Ureter (tissue), 1 donor: Measurements from ENCODE around the gene SMPD3. TPM values are rescaled to one million over a fixed set of nuclear protein-coding genes. Genes with fewer than 3 reads are reported as not detected.

ENCODE experiments used
- DNase-seq: peaks from one replicate; pipeline ENCODE4 v3.0.0-alpha.2; 2020; ENCODE audit warnings: low spot score
- total RNA-seq: library from RNA; stranded (reverse); gene quantifications from one replicate; pipeline ENCODE4 v1.2.4, GENCODE V29; 2023
- donor health status: DM: yes; HTN: yes; CAD: no.

SMPD3 gene
- total RNA-seq, 1 donor from 2014 or later = 1.6 TPM

DNA sequence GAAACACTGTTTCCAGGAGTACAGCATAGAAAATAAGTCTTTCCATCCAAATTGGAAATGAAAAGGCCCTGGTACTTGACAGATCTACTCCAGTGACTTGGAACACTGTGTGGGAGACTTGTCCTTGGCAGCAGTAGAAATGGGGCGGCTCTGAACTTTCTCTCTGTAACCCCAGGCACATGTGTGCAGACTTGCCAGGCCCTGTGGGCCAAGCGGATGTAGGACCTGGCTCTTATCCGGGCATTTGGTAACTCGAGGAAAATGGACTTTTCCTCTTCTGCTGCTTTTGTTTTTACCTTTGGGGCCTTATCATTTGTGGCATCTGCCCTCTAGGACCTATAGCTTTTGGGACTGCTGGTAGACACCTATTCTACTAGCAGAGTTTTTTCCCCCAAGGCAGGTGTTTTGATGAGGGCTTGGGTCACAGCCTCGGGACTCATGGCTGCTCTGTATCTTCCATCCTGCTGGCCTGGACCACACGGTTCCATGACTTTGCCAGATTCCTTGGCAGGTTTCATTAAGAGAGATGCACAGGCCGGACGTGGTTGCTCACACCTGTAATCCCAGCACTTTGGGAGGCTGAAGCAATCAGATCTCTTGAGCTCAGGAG lies 43.5 kb downstream of the SMPD3 start:
- no peak for DNase-seq

DNA sequence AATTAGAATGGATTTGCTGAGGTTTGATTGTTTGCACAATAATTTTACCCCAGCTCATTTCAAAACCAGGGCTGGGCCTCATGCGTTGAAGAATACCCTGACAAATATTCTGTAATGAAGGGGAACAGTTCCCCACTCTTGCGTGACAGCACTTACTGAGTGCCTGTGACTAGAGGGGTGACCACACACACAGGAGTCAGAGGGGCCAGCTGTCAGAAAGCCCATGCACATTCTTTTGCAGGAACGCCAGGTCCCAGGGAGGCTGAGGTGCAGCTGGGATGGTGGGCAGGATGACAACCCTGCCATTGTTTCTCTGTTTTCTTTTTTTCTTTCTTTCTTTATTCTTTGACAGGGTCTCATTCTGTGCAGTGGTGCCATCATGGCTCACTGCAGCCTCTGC lies 44.6 kb downstream of the SMPD3 start:
- DNase-seq = no peak

DNA sequence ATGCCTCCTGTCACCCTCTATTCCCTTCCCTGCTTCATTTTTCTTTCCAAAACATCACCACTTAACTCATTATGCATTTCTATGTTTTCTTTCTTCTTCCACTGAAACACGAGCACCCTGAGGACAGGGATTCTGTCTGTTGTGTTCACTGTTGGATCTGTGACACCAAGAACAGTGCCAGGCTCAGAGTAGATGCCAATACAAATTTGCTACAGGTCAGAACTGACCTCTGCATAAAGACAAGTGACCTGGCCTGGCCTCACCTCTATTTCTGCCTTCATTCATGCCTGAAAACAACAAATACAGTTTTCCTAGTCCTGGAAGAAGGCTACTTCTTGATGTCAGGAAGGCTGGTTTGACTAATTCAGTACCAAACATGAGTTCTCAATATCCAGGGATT lies 45.1 kb downstream of the SMPD3 start:
- DNase-seq = no peak

DNA sequence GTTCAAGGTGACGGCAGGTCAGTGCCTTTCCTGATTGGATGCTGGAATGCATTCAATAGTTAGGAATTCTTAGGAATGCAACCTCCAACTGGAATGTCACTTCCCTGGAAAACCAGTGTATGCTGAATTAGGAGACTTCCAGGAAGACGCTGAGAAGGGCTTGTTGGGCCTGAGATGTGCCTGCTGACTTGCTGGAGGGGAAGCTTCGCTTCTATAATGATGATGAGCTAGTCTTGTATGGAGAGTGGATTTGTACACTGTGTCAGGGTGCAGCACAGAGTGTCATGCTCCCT lies 45.6 kb downstream of the SMPD3 start:
- no peak for DNase-seq

DNA sequence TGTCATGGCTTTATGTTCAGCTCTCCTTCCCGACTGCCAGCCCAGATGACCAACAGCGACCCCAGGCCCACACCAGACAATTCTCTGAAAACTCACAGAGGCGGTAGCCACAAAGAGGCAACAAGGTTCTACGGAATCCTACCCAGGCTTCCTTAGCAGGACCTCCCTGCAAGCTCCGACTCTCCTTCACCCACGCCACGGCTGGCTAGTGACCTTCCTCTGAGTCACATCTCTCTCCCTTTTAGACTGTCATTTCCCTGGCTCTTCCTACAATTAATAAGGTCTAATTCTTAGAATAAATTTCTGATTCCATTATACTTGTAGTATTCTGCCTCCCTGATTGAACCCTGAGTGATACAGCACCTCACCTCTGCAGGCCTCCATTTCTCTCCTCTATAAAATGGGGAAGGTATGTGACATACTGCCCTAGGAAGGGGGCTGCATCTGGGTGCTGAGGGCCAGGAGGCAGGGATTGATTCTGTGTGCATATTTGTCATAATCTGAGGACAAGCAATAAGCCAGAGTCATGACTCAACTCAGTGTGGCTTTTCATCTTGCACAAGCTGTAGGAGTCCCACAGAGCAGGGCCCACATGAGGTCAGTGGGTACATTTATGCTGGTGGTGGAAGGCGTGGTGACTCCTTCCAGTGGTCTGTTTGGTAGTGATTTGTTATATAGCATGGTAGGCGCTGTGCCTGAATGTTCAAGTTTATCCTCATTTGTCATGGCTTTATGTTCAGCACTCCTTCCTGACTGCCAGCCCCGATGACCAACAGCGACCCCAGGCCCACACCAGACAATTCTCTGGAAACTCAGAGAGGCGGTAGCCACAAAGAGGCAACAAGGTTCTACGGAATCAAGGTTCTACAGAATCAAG lies 46.2 kb downstream of the SMPD3 start:
- no peak for DNase-seq

DNA sequence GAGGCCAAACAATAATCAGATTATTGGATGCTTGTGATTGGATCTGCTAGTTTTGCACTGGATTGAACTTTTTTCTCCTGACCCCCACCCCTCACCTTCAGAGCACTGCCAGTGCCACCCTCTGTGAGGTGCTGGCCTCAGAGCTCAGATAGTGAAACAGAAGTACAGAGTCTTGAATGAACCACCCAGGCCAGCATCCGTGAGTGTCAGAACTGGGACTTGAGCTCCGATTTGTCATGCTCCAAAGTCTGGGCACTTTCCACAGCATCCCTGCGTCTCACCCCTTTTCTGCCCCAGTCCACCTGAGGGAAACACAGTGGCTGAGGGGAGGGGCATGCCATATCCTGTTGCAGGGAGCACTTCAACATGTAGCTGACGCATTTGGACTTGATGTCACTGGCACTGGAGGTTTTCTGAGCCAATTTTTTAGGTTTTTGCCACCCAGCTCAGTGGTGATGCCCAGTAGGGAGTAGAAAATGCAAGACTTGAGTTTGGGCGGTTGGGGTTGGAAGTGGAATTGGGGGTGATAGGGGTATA lies 47.3 kb downstream of the SMPD3 start:
- no peak for DNase-seq

DNA sequence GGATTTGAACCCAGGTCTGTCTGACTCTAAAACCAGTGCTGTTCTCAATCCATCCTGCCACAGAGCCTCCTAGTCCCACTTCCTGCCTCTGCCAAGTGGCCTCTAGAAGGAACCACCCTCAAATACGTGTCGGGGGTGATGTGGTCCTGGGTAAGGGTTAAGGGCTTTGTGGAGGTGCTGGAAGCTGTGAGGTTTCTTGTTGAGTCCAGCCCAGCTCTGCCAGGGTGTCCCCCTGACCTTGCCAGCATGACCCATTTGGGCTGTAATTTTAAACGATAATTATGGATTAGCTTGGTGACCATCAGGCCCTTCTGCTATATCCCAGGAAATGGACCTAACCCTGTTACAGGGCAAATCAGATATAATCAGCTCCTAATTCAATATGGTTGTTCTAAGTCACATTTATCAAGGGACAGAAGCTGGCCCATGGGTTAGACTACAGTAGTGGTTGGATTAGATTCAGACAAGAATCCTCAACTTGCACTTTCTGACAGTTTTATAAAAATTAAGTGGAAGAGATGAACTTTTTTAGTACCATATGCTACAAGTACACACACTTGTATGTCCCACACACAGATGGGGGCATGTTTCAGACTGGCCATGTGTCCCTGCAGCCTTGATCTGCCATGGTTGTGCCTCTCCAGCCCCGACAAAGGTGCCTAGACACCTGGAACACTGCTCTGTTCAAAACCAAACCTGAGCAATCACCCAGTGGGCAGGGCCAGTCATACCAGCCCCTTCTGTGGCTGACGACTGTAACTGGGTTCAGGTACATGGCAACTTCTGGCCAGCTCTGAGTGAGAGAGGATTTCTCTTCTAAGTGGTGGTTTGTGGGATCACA lies 48.0 kb downstream of the SMPD3 start:
- no peak for DNase-seq

DNA sequence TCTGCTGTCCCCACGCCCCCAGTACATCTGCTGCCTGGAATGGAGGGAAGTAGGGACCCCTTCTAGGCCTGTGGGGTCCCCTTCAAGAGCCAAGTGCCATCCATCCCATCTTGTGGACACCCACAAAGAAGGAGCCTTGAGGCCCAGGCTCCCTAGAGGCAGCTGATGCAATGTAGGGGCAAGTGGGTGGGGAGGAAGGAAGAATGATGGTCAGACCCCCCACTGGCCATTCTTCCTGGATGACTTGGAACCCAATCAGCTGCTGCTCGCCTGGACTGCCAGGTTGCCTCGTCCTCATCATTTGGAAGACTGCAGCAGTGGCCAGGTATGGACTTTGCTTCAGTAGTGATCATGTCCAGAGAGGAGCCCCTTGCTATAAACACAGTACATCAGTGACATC lies 48.9 kb downstream of the SMPD3 start:
- no peak for DNase-seq

DNA sequence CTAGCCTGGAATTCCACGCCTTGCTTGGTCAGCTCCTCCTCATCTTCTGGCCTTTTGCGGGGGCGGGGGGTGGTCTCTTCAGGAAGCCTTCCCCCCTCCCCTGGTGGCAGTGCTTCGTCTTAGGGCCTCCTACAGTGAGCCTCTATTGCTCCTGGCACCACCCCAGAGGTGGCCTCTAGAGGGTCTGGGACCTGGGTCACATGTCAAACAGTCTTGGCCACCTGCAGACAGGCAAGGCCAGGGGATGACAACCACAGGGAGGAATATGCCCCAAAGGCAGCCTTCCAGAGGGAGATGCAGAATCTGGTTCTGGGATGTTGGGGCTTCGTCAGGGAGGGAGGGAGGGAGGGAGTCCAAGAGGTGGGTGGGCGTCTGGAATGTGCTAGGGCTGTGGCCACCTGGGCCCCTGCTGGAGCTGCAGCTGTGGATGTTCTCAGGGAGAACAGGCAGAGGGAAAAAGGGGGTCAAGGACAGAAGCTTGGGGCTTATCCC lies 50.6 kb downstream of the SMPD3 start:
- DNase-seq = no peak

DNA sequence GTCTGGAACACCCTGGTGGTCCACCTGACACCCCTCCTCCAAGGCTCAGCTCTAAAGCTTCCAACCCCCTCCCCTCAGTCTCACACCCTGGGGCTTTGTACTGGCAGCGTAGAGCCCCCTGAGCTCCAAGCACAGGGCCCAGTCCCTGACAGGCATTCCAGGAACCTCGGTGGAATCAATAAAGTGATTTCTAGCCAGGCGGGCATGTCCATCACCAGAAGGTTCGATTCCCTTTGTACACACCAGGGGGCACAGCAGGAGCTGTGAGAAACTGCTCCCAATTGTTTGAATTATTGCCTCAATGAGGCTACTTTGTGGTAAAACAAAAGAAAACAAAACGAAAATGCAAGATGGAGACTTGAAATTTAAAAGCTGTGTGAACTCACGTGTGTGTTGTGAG lies 51.8 kb downstream of the SMPD3 start:
- no peak for DNase-seq

DNA sequence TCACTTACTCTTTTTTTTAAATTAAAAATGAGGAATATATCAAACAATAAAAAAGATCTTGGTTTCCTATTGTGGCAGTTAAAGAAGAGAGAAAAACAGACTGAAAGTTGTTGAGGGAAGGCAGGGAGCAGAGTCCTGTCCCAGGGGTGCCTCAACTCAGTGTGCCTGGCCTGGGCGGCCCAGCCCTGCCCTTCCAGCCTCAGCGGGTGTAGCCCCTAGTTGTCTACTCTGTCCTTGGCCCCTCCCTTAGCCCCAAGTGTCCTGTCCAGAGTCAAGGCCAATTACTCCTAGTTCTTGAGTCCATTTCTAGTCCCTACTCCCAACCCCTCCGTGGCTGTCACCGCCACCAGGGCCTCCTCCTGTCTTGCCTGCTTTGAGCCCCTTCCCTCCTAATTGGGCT lies 52.5 kb downstream of the SMPD3 start:
- no peak for DNase-seq

DNA sequence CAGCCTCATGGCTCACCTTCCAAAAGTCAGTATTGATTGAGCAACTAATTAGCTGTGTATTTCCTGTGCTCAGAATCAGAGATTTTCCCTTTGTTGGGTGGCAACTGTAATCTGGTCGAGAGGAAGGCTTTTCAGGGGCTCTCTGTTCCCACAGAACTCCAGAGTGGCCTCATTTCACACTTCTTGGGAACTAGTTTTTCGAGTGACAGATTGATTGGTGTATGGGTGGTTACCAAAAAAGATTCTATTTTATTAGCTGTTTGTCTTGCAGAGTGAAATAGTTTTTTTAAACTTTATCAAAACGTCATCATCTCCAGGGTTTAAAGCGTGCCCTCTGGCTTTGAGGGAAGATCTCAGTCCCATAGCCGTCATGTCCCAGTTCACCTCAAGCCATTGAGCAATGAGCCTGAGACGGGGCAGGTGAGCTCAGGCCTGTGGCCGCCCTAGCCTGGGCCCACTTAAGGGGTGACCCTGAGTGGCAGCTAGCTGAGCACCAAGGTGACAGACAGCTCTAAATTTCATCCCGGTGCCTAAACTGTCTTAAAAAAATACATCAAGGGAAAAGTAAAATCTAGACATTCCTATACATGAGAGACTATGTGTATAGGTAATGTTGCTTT lies 53.0 kb downstream of the SMPD3 start:
- no peak for DNase-seq

DNA sequence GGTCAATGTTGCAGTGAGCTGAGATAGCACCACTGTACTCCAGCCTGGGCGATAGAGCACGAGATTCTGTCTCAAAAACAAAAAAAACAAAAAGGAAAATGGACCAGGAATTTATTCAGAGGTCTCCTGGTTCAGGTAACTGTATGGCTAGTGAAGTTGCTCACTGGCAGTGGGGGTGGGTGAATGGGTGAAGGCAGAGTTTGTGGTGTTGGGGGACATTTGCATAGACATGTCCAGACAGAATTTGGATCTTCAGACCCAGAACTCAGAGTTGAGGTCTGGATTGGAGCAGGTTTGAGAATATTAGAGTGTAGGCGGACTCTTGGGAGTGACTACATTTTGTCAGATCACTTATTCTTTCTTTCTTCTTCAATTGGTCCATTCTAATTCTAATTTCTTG lies 55.0 kb downstream of the SMPD3 start:
- DNase-seq = no peak

DNA sequence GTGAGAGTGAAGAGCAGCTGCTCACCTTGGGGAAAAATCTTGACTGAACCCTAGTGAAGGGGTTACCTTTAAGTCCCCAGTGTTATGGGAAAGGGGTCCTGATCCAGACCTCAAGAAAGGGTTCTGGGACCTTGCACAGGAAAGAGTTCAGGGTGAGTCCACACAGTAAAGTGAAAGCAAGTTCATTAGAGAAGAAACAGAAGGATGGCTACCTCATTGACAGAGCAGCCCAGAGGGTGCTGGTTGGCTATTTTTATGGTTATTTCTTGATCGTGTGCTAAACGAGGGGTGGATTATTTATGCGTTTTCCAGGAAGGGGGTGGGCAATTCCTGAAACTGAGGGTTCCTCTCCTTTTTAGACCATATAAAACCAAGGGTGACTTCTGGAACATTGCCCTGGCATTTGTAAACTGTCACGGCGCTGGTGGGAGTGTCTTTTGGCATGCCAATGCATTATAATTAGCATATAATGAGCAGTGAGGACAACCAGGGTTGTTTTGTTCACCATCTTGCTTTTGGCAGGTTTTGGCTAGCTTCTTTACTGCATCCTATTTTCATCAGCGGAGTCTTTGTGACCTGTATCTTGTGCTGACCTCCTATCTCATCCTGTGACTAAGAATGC lies 58.4 kb downstream of the SMPD3 start:
- no peak for DNase-seq

DNA sequence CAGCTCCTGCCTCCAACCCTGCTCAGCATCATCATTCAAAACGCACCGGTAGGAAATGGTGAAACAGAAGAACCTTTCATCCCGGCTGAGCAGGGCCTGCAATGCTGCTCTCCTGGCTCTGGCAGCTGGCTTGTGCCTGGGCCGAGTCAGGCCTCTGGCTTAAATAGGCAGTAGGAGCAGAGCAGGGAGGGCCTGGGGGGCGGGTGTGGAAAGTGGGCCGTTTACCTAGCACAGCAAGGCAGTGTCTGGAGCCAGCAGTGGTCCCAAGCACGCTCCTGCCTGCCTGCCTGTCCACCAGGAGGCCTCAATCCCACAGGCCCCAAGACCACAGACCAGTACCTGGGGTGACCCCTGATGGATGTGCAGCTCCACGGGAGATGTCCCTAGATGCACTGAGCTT lies 59.3 kb downstream of the SMPD3 start:
- DNase-seq = no peak

DNA sequence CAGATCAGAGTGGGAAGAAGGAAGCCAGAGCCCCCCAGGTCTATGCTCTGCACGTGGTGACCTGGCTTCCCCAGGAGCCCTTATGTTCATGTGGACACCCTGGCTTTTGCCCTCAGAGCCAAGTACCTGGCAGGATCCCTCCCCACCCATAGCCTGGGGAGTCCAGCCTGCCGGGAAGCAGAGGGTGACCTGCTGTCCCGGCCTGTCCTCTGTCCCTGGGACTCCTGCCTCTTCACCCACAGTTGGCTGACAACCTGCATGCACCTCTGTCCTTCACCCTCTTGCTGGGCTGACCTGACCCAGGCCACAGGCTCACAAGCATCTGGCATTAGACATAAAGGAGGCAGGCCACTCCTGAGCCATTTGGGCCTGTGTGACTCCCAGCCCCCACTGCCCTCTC lies 60.2 kb downstream of the SMPD3 start:
- no peak for DNase-seq

DNA sequence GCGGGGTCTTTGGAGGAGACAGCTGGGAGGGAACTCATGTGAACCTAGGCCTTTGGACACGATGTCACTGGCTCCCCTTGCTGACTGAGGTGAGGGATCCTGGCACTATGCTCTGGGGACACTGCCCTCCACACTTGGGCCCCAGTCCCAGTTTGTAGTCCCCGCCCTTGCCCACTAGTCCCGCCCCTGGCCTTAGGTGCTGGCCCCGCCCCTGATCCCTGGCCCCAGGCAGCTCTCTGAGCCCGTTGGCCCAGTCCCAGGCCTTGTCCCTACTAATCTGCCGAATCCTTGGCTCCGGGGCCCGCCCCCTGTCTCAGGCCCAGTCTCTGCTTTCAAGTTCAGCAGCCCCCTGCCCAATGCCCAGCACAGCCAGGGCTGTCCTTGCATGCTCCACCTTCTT lies 61.0 kb downstream of the SMPD3 start:
- DNase-seq = no peak

DNA sequence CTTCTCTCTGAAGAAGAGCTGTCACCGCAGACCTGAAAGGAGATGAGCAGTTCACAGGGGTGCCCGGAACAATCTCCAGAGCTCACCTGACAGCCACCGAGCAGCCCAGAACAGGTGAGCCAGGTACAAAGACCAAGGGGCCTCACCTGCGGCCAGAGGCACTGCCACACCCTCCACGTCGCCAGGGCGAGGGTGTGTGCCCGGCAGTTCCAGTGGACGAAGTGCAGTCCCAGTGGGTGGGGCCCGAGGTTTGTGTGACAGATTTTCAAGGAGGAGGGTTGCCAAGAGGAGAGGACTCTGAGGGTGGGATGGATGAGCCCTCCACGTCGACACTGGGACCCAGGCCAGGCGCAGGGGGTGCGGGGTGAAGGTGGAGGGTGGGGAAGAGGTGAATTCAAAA lies 61.7 kb downstream of the SMPD3 start:
- no peak for DNase-seq

DNA sequence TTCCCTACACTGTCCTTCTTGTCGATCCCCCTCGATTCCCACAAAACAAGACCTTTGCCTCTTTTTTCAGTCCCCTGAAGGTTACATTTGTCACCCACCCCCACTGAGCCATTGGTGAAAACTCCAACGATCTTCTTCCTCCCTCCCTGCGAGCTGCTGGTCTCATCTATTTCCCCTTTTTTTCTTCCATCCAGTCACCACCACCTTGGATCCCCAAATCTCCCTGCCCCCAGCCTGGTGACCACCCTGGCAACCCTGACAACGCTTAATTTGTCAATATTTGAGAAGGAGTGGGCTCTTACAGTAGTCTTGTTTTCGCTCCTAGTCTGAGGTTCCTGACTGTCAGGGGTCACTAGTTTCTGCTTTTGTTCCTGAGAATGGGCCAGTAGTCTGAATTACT lies 62.9 kb downstream of the SMPD3 start:
- DNase-seq = no peak

DNA sequence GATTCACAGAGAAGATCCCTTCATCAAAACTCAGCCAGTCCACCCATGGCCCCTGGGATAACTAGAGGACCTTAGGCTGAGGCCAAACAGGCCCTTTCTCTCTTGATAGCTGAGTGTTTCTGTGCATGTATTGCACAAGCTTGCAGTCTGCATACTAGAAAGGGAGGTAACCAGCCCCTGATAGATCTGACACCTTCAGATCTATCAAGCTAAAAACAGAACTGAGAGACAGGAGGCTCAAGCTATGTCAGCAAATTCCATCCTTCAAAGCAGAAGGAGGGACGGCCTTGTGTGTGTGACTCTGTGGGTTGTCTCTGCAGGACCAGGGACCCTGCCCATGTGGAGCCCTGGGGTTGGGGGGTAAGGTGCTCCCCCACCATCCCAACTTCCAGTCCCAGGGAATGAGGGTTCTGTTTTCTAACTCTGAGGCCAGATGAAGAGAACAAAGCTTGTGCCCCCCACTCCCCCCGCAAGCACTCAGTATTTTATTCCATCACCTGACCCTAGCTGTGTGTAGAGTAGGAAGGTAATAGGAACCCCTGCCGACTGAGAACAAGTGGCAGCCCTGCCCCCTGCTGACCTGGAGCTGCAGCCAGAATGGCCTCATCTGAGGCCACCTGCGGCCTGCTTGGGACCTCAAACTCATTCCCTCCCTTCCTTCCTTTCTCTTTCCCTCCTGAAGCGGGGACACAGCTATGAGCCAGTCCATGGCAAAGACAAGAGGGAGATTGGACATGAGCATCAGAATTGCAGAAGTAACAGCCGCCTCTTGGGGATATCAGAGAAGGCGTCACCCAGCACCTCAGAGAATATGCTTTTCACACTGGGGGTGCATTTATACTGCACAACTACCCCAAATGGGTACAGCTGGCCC lies 63.8 kb downstream of the SMPD3 start:
- no peak for DNase-seq

DNA sequence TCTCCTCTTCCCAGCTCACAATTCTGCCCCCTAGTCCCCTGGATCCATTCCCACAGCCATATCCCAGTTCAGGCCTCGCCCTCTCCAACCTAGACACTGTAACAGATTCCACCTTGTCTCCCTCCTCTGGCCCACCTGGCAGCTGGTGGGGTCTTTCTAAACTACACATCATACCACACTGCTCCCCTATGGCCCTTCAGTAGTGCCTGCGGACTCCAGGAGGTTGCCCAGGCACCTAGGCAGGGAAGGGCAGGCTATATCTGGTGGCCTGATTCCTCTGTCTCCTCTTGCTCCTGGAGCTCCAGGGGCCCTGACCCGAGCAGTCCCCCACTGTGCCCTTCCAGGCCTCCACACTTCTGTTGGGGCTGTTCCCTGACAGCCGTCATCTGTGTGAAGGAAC lies 64.5 kb downstream of the SMPD3 start:
- no peak for DNase-seq
